CD4-positive, alpha-beta memory T cell (primary cell): ENCODE measurements around the gene NOL4L. TPM values are rescaled to one million over a fixed set of nuclear protein-coding genes. Genes with fewer than 3 reads are reported as not detected.

Source experiments
- CTCF ChIA-PET: fragments of 350-600 bp; sonication (Branson Sonifier 250); formaldehyde crosslinking; loops from one replicate; lab custom pipeline; 2021; ENCODE audit warnings: inconsistent platforms; ENCODE audit not compliant: partially characterized antibody; lab: Charles Lee
- POLR2A ChIA-PET: fragments of 350-600 bp; sonication (Branson Sonifier 250); formaldehyde crosslinking; loops from one replicate; lab custom pipeline; 2021; ENCODE audit not compliant: partially characterized antibody; lab: Charles Lee
- DNase-seq, 5 donors: peaks; one replicate each; pipeline versions ENCODE4 v3.0.0 to v3.0.0-alpha.2; 2020 to 2022; ENCODE audit warnings: mixed read lengths in 1 of 5
- H3K27ac ChIP-seq: one replicate; pipeline ENCODE4 v1.7.0; 2013; ENCODE audit warnings: low read depth, low read length
- H3K27me3 ChIP-seq: 2 replicates; pipeline ENCODE4 v1.7.0; 2013; ENCODE audit warnings: mild to moderate bottlenecking, low read length, moderate library complexity; ENCODE audit not compliant: insufficient read depth
- H3K36me3 ChIP-seq: 2 replicates; pipeline ENCODE4 v1.7.0; 2013; ENCODE audit warnings: mild to moderate bottlenecking, low read length, moderate library complexity; ENCODE audit not compliant: insufficient read depth
- H3K4me1 ChIP-seq: 2 replicates; pipeline ENCODE4 v1.7.0; 2013; ENCODE audit warnings: mild to moderate bottlenecking, low read length, moderate library complexity; ENCODE audit not compliant: insufficient read depth
- H3K4me3 ChIP-seq, 2 donors: one replicate each; pipeline ENCODE4 v1.7.0; 2013; ENCODE audit warnings: low read length in 2 of 2, mild to moderate bottlenecking in 1 of 2
- H3K9me3 ChIP-seq, 2 donors: one replicate each; pipeline ENCODE4 v1.7.0; 2013; ENCODE audit warnings: low read length in 2 of 2, control low read depth in 1 of 2; ENCODE audit not compliant: control insufficient read depth in 1 of 2
- H3K27ac Mint-ChIP-seq, 7 donors: one replicate each; pipeline ENCODE4 v1.8.0; 2020 to 2021; ENCODE audit warnings: mixed read lengths in 7 of 7, mild to moderate bottlenecking in 6 of 7, inconsistent platforms in 3 of 7, moderate library complexity in 3 of 7
- H3K27me3 Mint-ChIP-seq, 2 donors: one replicate each; pipeline ENCODE4 v1.8.0; 2020 to 2021; ENCODE audit warnings: mixed read lengths in 2 of 2
- H3K36me3 Mint-ChIP-seq, 2 donors: one replicate each; pipeline ENCODE4 v1.8.0; 2020 to 2021; ENCODE audit warnings: mixed read lengths in 2 of 2, inconsistent platforms in 1 of 2, mild to moderate bottlenecking in 1 of 2
- H3K4me1 Mint-ChIP-seq, 4 donors: one replicate each; pipeline ENCODE4 v1.8.0; 2020 to 2021; ENCODE audit warnings: mixed read lengths in 4 of 4, mild to moderate bottlenecking in 1 of 4
- H3K4me3 Mint-ChIP-seq, 8 donors: one replicate each; pipeline ENCODE4 v1.8.0; 2020 to 2021; ENCODE audit warnings: mixed read lengths in 8 of 8, mild to moderate bottlenecking in 7 of 8, moderate library complexity in 6 of 8, inconsistent platforms in 3 of 8
- H3K9me3 Mint-ChIP-seq, 8 donors: one replicate each; pipeline ENCODE4 v1.8.0; 2020 to 2021; ENCODE audit warnings: mixed read lengths in 8 of 8, mild to moderate bottlenecking in 5 of 8, inconsistent platforms in 3 of 8, moderate library complexity in 1 of 8
- intact Hi-C: fragments of 100-400 bp; cut with micrococcal nuclease; formaldehyde crosslinking; loops from one replicate; pipeline ENCODE4 v1.15.1; 2023
- polyA plus RNA-seq, 2 donors: library from polyadenylated mRNA; unstranded; fragments of 300-500 nt; fragmentation: Illumina TruSeq; gene quantifications; one replicate each; pipeline ENCODE4 v1.2.3, GENCODE V29; 2021
- total RNA-seq, 2 experiments: library from RNA; stranded (reverse); gene quantifications; one replicate each; pipeline ENCODE4 v1.2.3, GENCODE V29; 2021

Gene NOL4L
- total and polyA plus RNA-seq, 4 experiments from 2014 or later = 7.0 to 74.2 (median 47.5) TPM

DNA sequence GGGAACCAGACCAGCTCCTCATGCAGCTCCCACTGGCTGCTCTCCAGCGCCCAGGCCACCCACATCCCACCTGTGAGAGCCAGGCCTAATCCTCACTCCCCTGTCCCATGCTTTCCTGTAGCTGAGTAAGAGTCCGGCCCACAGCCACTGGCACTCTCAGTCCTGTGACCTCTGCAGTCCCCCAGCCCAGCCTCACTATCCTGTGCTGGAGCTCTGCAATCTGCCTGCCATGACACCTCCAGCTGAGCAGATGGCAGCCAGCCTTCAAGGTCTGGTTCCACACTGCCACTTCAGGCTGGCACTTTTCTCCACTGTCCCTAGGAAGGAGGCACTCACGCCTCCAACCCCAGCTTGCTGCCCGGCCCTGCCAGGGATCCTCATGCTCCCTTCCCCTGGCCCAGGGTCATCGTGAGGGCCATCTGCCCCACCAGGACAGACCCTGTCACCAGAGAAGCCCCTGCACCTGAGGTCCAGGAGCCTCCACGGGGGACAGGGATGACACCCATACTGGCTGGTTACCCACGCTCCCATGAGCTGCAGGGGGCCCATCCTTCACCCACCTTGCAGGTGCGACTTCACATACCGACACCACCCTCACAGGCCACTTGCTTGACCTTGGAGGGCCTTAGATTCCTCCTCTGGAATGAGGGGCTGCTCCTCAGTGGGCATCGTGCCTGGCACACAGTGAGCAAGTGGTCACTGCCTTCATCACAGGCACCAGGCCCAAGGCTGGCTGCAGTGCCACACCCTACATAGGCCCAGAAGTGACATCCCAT lies 126.9 kb downstream of the NOL4L start:
- Histone ChIP-seq H3K4me1 (no peaks in the 10 kb centered on the region), H3K9me3 (no peaks in the 10 kb centered on the region), H3K36me3 (peaks cover 34% of the 10 kb centered on the region), H3K27me3 (no peaks in the 10 kb centered on the region), H3K27ac (no peak overlapping the region), H3K4me3 (no peak overlapping the region)
- no peak for DNase-seq
- Mint-ChIP-seq H3K36me3 (peaks cover 4 to 38% of the 10 kb centered on the region in 2 donors), H3K4me1 (peaks cover 0 to 7% (median under 1%) of the 10 kb centered on the region in 4 donors), H3K27me3 (no peaks in the 10 kb centered on the region), H3K27ac (peak overlapping the region in 5 of 7 donors; percentile 43 to 80 (median 65)), H3K4me3 (peak overlapping the region in 1 of 8 donors; percentile 18), H3K9me3 (peaks cover 0 to 3% (median 0%) of the 10 kb centered on the region in 8 donors)
- ChIA-PET CTCF (no interaction called here), POLR2A (interaction anchor here (0.6 to 0.7 kb wide), 2 partner anchors 23 to 63 kb away, joined by 3 to 4 read pairs; no protein-coding TSS in a partner anchor)
- intact Hi-C loops = no loop called here

DNA sequence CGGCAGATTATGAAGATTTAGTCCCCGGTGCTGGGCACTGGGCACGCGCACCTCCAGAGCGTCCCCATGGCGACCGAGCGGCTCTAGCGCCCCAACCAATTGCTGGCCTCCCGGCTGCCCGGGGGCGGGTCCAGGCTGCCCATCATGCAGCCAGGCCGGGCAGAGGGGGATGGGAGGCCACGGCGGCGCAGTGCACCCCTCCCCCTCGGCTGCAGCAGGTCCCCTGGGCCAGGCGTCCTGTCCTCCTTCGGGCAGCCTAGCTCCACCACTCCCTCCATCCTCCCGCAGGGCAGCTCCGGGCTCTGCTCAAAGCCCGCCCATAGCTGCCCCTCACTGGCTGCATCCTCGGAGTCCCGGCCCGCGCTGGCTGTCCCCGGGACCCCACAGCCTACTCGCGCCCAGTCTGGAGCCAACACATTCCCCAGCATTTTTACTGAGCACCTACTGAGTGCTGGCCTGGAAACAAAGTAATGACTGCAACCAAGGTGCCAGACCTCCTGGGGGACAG lies 127.6 kb downstream of the NOL4L start:
- peak overlapping the region in 3 of 7 donors; percentile 62 to 80 (median 64) for H3K27ac Mint-ChIP-seq

DNA sequence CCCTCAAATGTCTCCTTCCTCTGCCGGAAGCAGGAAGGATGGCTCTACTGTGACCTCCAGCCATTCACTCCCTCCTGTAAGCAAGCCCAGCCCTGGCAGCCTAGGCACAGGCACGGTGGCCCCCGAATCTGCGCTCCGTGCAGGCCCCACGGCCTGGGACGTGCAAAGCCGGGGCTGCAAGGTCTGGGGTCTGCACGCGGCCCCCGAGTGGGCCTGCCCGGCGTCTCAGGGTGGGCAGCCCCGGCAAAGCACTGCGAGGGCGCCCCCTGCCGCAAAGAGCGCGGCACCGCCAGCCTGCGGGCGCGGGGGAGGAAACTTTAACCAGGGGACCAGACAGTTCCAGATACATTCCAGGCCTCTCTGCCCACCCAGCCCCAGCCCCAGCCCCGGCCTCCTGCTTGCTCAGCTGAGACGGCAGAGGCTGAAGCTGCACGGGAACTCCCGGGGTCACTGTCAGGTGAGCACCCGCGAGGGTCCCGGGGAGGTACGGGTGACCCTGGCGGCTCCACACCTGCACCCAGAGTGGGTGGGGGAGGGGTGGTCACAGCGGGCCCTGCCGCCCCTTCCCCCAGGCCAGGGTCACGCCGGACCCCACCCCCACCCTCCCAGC lies 128.2 kb downstream of the NOL4L start:
- peaks cover 0 to 5% (median 0%) of the 10 kb centered on the region in 8 donors for H3K9me3 Mint-ChIP-seq
- Histone ChIP-seq H3K27ac (no peak overlapping the region), H3K4me1 (no peaks in the 10 kb centered on the region), H3K27me3 (no peaks in the 10 kb centered on the region), H3K4me3 (no peak overlapping the region), H3K9me3 (no peaks in the 10 kb centered on the region), H3K36me3 (peaks cover 44% of the 10 kb centered on the region)
- intact Hi-C loops = no loop called here
- H3K4me3 Mint-ChIP-seq = no peak overlapping the region
- H3K4me1 Mint-ChIP-seq = peaks cover 0 to 5% (median under 1%) of the 10 kb centered on the region in 4 donors
- H3K36me3 Mint-ChIP-seq = peaks cover 7 to 41% of the 10 kb centered on the region in 2 donors
- POLR2A ChIA-PET = no interaction called here
- H3K27ac Mint-ChIP-seq = no peak overlapping the region
- DNase-seq = no peak
- CTCF ChIA-PET = no interaction called here
- no peaks in the 10 kb centered on the region for H3K27me3 Mint-ChIP-seq

More for the DNA sequence above, 127.6 kb downstream of the NOL4L start:
- ChIA-PET CTCF (no interaction called here), POLR2A (interaction anchor here (0.7 kb wide), 1 partner anchor 23 kb away, joined by 3 read pairs; no protein-coding TSS in a partner anchor)
- Mint-ChIP-seq H3K4me1 (peaks cover 0 to 7% (median under 1%) of the 10 kb centered on the region in 4 donors), H3K27me3 (no peaks in the 10 kb centered on the region), H3K9me3 (peaks cover 0 to 5% (median 0%) of the 10 kb centered on the region in 8 donors), H3K36me3 (peaks cover 6 to 44% of the 10 kb centered on the region in 2 donors), H3K4me3 (no peak overlapping the region)
- intact Hi-C loops = no loop called here
- H3K27ac ChIP-seq = no peak overlapping the region
- H3K36me3 ChIP-seq = peaks cover 41% of the 10 kb centered on the region
- H3K27me3 ChIP-seq = no peaks in the 10 kb centered on the region
- DNase-seq = no peak
- H3K9me3 ChIP-seq = no peaks in the 10 kb centered on the region
- no peak overlapping the region for H3K4me3 ChIP-seq
- H3K4me1 ChIP-seq = no peaks in the 10 kb centered on the region

DNA sequence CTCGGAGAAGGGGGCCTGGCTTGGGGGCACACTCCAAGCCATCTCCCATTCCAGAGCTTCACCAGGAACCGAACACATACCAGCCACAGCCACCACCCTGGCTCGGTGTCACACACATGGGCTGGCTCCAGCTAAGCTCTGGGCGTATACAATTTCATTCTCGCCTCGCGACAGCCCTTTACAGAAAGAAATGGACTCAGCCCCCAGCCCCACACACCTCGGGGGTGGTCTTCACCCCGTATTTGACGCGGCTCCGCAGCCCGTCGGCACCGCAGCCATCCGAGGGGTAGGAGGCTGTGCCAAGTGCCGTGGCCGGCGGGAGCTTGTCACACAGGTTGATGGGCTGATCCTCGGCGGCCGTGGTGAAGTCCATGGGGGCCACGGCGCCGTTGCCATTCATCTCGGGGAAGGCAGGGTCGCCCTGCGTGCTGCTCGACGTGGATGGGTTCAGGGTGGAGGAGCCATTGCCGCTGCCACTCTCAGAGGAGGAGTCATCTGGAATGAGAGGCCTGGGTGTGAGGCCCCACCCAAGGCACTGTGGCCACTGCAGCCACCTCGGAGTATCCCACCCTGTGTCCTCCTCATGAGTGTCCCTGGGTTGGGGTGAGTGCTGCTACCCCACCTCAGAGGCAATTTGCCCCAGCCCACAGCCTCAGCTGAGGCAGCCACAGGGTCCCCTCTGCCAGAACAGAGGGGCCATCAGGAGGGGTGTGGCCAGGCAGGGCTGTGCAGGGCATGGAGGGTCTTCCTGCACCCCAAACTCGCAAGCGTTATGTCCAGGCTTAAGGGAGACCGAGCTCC lies 129.0 kb downstream of the NOL4L start:
- no peaks in the 10 kb centered on the region for H3K4me1 ChIP-seq
- H3K36me3 ChIP-seq = peaks cover 52% of the 10 kb centered on the region
- Mint-ChIP-seq H3K36me3 (peaks cover 9 to 43% of the 10 kb centered on the region in 2 donors), H3K4me3 (no peak overlapping the region), H3K4me1 (peaks cover 0 to 5% (median under 1%) of the 10 kb centered on the region in 4 donors), H3K27me3 (no peaks in the 10 kb centered on the region), H3K9me3 (peaks cover 0 to 5% (median 0%) of the 10 kb centered on the region in 8 donors), H3K27ac (no peak overlapping the region)
- no peak overlapping the region for H3K4me3 ChIP-seq
- H3K27me3 ChIP-seq = no peaks in the 10 kb centered on the region
- DNase-seq = no peak
- intact Hi-C loops = no loop called here
- no peak overlapping the region for H3K27ac ChIP-seq
- ChIA-PET POLR2A (no interaction called here), CTCF (interaction anchor here (0.7 kb wide), 1 partner anchor 229 kb away, joined by 3 read pairs; no protein-coding TSS in a partner anchor)
- no peaks in the 10 kb centered on the region for H3K9me3 ChIP-seq

DNA sequence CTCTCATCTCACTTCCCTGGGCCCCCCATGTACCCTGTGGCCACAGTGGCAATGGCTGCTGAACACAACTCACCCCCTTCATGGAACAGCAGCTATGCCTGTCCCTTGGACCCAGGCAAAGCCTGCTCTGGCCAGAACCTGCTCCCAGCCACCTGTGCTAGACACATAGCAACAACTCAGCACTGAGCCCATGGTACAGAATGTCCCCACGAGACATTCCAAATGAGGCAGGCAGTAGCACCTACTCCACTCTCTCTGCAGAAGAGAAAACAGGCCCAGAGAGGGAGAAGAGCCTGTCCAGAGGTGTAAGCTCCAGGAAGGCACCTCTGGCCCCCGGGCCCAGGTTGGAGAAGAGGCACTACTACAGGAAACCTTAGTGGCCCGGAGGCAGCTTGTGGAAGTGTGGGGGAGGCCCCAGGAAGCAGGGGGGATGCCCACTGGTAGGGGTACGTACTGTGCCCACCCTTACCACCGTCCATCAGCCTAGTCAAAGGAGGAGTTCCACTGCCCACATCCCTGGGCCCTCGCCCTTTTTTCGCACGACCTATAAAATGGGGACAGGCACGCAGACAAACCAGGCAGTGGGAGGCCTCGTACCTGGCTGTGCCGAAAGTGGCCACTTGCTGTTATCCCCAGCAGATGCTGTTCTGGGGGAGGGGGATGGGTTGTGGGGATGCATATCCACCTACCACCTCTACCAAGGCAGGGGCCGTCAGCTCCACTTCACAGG lies 129.8 kb downstream of the NOL4L start:
- intact Hi-C loops = no loop called here
- ChIA-PET POLR2A (no interaction called here), CTCF (interaction anchor here (0.7 kb wide), 1 partner anchor 228 kb away, joined by 3 read pairs; no protein-coding TSS in a partner anchor)
- H3K27ac Mint-ChIP-seq = peak overlapping the region in 6 of 7 donors; percentile 4 to 79 (median 40)
- Histone ChIP-seq H3K9me3 (no peaks in the 10 kb centered on the region), H3K4me3 (no peak overlapping the region), H3K36me3 (peaks cover 58% of the 10 kb centered on the region), H3K27ac (no peak overlapping the region), H3K27me3 (no peaks in the 10 kb centered on the region), H3K4me1 (no peaks in the 10 kb centered on the region)
- H3K36me3 Mint-ChIP-seq = peaks cover 11 to 48% of the 10 kb centered on the region in 2 donors
- H3K4me3 Mint-ChIP-seq = no peak overlapping the region
- no peak for DNase-seq
- H3K4me1 Mint-ChIP-seq = peaks cover 0 to 5% (median under 1%) of the 10 kb centered on the region in 4 donors
- H3K27me3 Mint-ChIP-seq = no peaks in the 10 kb centered on the region
- H3K9me3 Mint-ChIP-seq = peaks cover 0 to 5% (median 0%) of the 10 kb centered on the region in 8 donors
